ENCODE measurements around the gene KRTAP5-1.
A peak's percentile ranks its signal among the peaks of the same experiment; 100 is the strongest.

KRTAP5-1 gene

GRCh38 chr11:1549338-1550330, 35.4 kb downstream of the KRTAP5-1 start (continued):
- TF ChIP-seq ESRRG (CRISPR knock-in tag; IDR thresholded peaks at IDR 0.05) (no peak), POU6F1 (CRISPR knock-in tag; IDR thresholded peaks at IDR 0.05; ENCODE audit: borderline replicate concordance, low read depth) (no peak), ZC3H10 (CRISPR knock-in tag; IDR thresholded peaks at IDR 0.05) (no peak), CSDC2 (CRISPR knock-in tag; IDR thresholded peaks at IDR 0.05) (no peak)

- peak; percentile 75 for ATAC-seq
- TF ChIP-seq CREB5 (CRISPR knock-in tag; IDR thresholded peaks at IDR 0.05; ENCODE audit: low read depth): no peak
- TF ChIP-seq CSRNP3 (CRISPR knock-in tag; IDR thresholded peaks at IDR 0.05): no peak
- no peak for TF ChIP-seq ARNTL (CRISPR knock-in tag; IDR thresholded peaks at IDR 0.05; ENCODE audit: borderline replicate concordance, low read depth)
- no peak for TF ChIP-seq SNAI2 (CRISPR knock-in tag; IDR thresholded peaks at IDR 0.05)
- no peak for TF ChIP-seq TSHZ2 (CRISPR knock-in tag; IDR thresholded peaks at IDR 0.05)
- TF ChIP-seq ZFP30 (CRISPR knock-in tag; IDR thresholded peaks at IDR 0.05): no peak
Measured at GRCh38 chr11:1548221-1549070, 36.6 kb downstream of the KRTAP5-1 start.

GRCh38 chr11:1547467-1548098, 37.5 kb downstream of the KRTAP5-1 start:
- no peak for ATAC-seq
- TF ChIP-seq TCF4 (CRISPR knock-in tag; IDR thresholded peaks at IDR 0.05; ENCODE audit: borderline replicate concordance): no peak
- no peak for TF ChIP-seq CREB5 (CRISPR knock-in tag; IDR thresholded peaks at IDR 0.05; ENCODE audit: low read depth)
- no peak for TF ChIP-seq PATZ1 (CRISPR knock-in tag; IDR thresholded peaks at IDR 0.05; ENCODE audit: borderline replicate concordance)
- TF ChIP-seq SNAI2 (CRISPR knock-in tag; IDR thresholded peaks at IDR 0.05): no peak
- no peak for TF ChIP-seq TSHZ2 (CRISPR knock-in tag; IDR thresholded peaks at IDR 0.05)
- TF ChIP-seq ZFP3 (CRISPR knock-in tag; IDR thresholded peaks at IDR 0.05): no peak
- TF ChIP-seq ZC3H10 (CRISPR knock-in tag; IDR thresholded peaks at IDR 0.05): no peak
- TF ChIP-seq ISL1 (CRISPR knock-in tag; IDR thresholded peaks at IDR 0.05): no peak
- no peak for TF ChIP-seq ZNF70 (CRISPR knock-in tag; IDR thresholded peaks at IDR 0.05)
- no peak for TF ChIP-seq ESRRG (CRISPR knock-in tag; IDR thresholded peaks at IDR 0.05)
- TF ChIP-seq GLIS3 (CRISPR knock-in tag; IDR thresholded peaks at IDR 0.05): no peak
- TF ChIP-seq BACH2 (CRISPR knock-in tag; IDR thresholded peaks at IDR 0.05; ENCODE audit: borderline replicate concordance): no peak
- TF ChIP-seq ZNF8 (CRISPR knock-in tag; IDR thresholded peaks at IDR 0.05): no peak
- no peak for TF ChIP-seq TOX (CRISPR knock-in tag; IDR thresholded peaks at IDR 0.05; ENCODE audit: borderline replicate concordance)
